GM12891 (cell line): ENCODE results near the gene HEBP2.

Experiments used
- PAX5 ChIP-seq: IDR thresholded peaks from 2 replicates; pipeline ENCODE4 v1.6.1; 2011; ENCODE audit warnings: low read length, moderate library complexity, mild to moderate bottlenecking; ENCODE audit not compliant: insufficient read depth, severe bottlenecking
- POLR2A ChIP-seq: IDR thresholded peaks from 2 replicates; pipeline ENCODE4 v1.6.1; 2011; ENCODE audit warnings: low read depth, low read length, control low read depth
- POLR2AphosphoS5 ChIP-seq: IDR thresholded peaks from 2 replicates; pipeline ENCODE4 v1.6.1; 2011; ENCODE audit warnings: low read depth, low read length, control low read depth
- POU2F2 ChIP-seq: IDR thresholded peaks from 2 replicates; pipeline ENCODE4 v1.6.1; 2011; ENCODE audit warnings: low read depth, mild to moderate bottlenecking, control low read depth, low read length, moderate library complexity
- SPI1 ChIP-seq: IDR thresholded peaks from 2 replicates; pipeline ENCODE4 v1.6.1; 2011; ENCODE audit warnings: low read depth, low read length, control low read depth
- TAF1 ChIP-seq: IDR thresholded peaks from 2 replicates; pipeline ENCODE4 v1.6.1; 2011; ENCODE audit warnings: low read depth, low read length, control low read depth

DNA sequence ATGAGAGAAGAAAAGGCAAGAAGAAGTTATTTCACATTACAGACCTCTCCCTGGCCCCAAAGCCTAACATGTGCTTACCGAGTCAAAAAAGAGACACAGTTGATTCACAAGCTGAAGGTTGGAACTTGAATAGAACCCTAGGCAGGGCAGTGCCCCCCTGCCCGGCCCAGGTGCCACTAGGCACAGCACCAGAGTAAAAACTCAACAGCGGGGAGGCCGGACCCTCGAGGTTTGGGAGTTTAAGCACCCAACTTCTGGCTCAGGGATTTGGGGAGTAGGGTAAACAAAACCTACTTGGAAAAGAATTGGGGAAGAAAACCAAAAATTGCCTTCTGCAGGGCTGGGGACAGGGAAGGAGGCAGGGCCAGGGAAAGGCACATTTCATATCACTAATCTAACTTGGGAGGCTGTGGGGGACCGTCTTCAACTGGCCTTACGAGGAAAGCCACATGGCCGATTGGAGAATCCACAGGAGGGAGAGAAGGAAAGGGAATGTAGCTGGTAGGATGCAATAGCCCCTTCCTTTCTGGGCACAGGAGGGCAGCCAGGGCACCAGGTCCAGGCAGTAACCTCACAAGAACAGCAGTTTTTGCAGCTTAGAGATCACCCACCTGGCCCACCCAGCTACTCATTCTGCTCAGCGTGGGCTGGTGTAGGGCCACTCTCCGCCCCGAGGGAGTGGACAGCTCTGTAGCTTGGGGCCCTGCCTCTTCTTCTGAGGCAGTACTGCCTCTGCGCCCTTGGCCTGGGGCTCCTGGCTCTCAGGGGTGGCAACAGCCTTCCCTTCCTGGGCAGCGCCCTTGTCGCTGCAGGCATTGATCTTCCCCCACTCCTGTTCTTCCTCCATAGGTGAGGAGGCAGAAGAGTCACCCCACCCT, 1.8 kb upstream of the HEBP2 start:
- TF ChIP-seq PAX5 (no peak), POLR2A (no peak), POLR2AphosphoS5 (no peak), SPI1 (no peak), TAF1 (no peak), POU2F2 (no peak)
